Type B pancreatic cell (in vitro differentiated cells): ENCODE results near the gene LBX2. TPM values are rescaled to one million over a fixed set of nuclear protein-coding genes. Genes with fewer than 3 reads are reported as not detected.
A peak's percentile ranks its signal among the peaks of the same experiment; 100 is the strongest.

Experiments used
- DNase-seq: peaks from one replicate; pipeline ENCODE4 v3.0.0; 2021; ENCODE audit warnings: mixed read lengths; ENCODE audit not compliant: unreplicated experiment; ENCODE audit errors: extremely low spot score
- H3K27ac Mint-ChIP-seq: 2 replicates; pipeline ENCODE4 v1.8.0; 2021; ENCODE audit warnings: mild to moderate bottlenecking, mixed read lengths
- H3K27me3 Mint-ChIP-seq: 2 replicates; pipeline ENCODE4 v1.8.0; 2021; ENCODE audit warnings: mixed read lengths
- H3K36me3 Mint-ChIP-seq: 2 replicates; pipeline ENCODE4 v1.8.0; 2021; ENCODE audit warnings: mixed read lengths
- H3K4me1 Mint-ChIP-seq: one replicate; pipeline ENCODE4 v1.8.0; 2021; ENCODE audit warnings: mixed read lengths; ENCODE audit not compliant: unreplicated experiment
- H3K4me3 Mint-ChIP-seq: 2 replicates; pipeline ENCODE4 v1.8.0; 2021; ENCODE audit warnings: mild to moderate bottlenecking, mixed read lengths
- H3K9me3 Mint-ChIP-seq: 2 replicates; pipeline ENCODE4 v1.8.0; 2021; ENCODE audit warnings: mixed read lengths
- total RNA-seq: library from RNA; stranded (reverse); gene quantifications from 2 replicates; pipeline ENCODE4 v1.2.1, GENCODE V29; 2021; ENCODE audit warnings: low replicate concordance
- TF ChIP-seq, protein P1 (sequence below): fragments of 200-600 bp; sonication (generic); conservative IDR thresholded peaks from 2 replicates; pipeline ENCODE4 v1.5.0; 2021; ENCODE audit warnings: antibody characterized with exemption, mild to moderate bottlenecking

The LBX2 gene
- total RNA-seq, 1 donor from 2014 or later = 2.8 TPM

DNA sequence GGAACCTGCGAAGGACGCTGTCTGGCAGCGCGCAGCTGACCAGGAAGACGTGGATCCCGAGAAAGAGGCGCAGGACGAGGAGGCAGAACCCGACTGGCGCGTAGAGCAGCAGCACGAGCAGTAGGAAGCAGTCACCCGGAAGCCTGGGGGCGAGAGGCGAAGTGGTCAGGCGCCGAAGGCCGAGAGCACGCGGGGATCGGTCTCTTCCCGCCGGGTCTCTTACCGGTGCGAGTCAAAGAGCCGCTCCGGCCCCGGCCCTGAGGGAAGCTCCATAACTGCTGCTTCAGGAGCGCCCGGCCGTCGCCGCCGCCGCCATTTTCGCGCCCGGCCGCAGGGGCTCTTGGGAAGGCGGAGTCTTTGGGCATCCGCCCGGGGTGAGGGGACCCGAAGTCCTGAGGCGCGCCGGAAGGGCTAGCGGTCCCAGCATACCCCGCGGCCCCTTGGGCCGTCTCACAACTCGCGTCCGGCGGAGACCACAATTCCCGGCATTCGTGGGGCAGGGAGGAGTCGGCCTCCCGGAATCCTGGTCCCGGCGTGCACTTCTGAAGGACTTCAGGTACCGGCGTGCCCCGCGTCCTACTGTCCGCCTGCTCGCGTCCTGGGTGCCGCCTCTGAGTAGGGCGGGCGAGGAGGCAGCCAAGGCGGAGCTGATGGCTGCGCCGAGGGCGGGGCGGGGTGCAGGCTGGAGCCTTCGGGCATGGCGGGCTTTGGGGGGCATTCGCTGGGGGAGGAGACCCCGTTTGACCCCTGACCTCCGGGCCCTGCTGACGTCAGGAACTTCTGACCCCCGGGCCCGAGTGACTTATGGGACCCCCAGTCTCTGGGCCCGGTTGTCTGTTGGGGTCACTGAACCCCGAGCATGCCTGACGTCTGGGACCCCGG is 30.2 kb upstream of the LBX2 start, which contains the start of the genes AUP1 and HTRA2:
TSS of gene AUP1 (minus strand) at position 350 of the 882 bp plus-strand sequence. CDS start at position 273, 77 bp downstream.
TSS of gene HTRA2 (plus strand) at position 577 of the 882 bp plus-strand sequence. CDS start at position 651, 74 bp downstream.
- Mint-ChIP-seq H3K27ac (peak within 1 kb of the TSS; percentile 89), H3K4me1 (peaks cover 29% of the 10 kb centered on the region), H3K4me3 (peak within 1 kb of the TSS; percentile 98), H3K36me3 (peaks cover 17% of the 10 kb centered on the region), H3K9me3 (no peaks in the 10 kb centered on the region), H3K27me3 (no peaks in the 10 kb centered on the region)
- peak; percentile 98 for DNase-seq
- TF ChIP-seq, protein P1, sequence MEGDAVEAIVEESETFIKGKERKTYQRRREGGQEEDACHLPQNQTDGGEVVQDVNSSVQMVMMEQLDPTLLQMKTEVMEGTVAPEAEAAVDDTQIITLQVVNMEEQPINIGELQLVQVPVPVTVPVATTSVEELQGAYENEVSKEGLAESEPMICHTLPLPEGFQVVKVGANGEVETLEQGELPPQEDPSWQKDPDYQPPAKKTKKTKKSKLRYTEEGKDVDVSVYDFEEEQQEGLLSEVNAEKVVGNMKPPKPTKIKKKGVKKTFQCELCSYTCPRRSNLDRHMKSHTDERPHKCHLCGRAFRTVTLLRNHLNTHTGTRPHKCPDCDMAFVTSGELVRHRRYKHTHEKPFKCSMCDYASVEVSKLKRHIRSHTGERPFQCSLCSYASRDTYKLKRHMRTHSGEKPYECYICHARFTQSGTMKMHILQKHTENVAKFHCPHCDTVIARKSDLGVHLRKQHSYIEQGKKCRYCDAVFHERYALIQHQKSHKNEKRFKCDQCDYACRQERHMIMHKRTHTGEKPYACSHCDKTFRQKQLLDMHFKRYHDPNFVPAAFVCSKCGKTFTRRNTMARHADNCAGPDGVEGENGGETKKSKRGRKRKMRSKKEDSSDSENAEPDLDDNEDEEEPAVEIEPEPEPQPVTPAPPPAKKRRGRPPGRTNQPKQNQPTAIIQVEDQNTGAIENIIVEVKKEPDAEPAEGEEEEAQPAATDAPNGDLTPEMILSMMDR = no peak

DNA sequence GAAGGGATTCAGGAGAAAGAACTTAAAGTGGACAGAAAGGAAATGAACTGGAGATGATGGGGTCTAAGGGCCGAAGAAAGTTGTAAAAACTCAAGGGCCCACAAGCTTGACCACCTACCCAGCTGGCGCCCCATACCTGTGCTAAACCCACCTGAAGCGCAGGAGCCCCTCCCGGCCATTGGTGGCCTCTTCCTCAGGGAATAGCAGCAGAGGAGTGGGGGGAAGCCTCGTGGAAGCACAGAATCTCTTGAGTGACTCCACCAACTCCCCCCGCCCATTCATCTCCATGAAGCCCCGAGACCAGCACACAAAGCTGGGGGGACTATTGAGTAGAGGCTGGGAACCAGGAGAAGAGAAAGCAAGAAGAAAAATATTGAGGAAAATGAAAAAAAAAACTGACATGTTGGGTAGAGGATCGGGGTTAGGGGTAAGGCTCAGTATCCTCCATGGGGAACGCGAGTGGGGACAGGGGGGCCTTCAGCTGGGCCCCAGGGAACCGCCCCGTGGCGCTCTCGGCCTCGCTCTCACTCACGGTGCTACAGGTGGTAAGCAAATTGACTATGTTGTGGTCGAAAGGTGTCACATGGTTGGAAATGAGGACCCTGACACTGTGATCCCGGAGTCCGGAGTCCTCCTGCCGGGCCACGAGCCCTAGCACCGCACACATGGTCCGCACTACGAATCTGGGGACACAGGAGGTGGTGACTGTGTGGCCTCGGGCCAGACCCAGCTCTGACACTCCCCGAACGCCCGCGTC is 29.4 kb upstream of the LBX2 start:
- TF ChIP-seq, protein P1 = no peak
- Mint-ChIP-seq H3K27me3 (peaks cover 2% of the 10 kb centered on the region), H3K4me3 (peak overlapping the region; percentile 98), H3K36me3 (peaks cover 17% of the 10 kb centered on the region), H3K4me1 (peaks cover 29% of the 10 kb centered on the region), H3K27ac (peak overlapping the region; percentile 89), H3K9me3 (no peaks in the 10 kb centered on the region)
- no peak for DNase-seq

DNA sequence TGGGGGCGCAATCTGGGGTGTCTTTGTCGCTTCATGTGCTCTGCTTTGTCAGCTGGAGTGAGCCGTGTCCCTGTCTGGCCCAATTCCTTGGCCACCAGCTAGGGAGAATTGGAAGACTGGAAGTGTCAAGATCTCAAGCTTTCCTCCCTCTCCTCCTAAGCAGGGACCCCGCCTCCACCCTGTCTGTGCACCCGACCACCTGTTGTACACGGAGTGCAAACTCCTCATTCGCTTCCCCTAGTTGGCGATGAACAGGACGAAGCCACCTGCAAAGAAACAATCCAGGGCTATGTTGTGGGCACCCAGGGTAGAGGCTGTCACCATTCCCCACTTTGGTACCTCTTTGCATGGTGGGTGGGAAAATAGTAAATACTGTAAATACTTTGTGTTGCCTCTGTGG is 28.3 kb upstream of the LBX2 start:
- peaks cover 10% of the 10 kb centered on the region for H3K27me3 Mint-ChIP-seq
- no peaks in the 10 kb centered on the region for H3K9me3 Mint-ChIP-seq
- H3K4me3 Mint-ChIP-seq = peak overlapping the region; percentile 98
- H3K36me3 Mint-ChIP-seq = peaks cover 17% of the 10 kb centered on the region
- H3K27ac Mint-ChIP-seq = peak overlapping the region; percentile 55
- peaks cover 29% of the 10 kb centered on the region for H3K4me1 Mint-ChIP-seq
- no peak for DNase-seq
- TF ChIP-seq, protein P1 = no peak

DNA sequence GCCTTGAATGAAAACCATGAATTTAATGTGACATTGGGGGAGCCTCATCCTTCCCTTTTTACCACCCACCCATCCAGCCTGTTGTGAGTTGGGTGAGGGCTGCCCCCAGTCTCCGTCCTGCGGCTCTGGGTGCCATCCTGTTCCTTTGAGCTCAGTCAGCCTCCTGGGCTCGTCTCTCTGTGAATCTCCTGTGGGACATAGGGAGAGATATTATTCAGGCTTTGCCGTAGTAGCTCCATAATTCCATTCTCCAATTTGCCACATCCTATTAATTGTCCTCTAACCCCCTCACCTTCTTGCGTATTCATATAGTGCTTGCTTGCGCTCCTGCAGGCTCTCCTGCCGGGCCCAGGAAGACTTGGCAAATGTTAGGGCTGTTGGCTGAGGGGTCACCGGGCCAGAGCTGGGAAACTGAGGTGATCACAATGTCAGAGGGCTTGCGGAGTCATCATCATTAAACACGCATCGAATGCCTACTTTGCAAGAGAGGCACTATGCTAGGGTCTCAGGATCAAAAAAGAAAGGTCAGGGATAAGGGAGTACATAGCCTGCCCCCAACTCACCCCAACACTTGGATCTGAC is 27.3 kb upstream of the LBX2 start:
- H3K4me1 Mint-ChIP-seq = peaks cover 25% of the 10 kb centered on the region
- DNase-seq = no peak
- no peaks in the 10 kb centered on the region for H3K9me3 Mint-ChIP-seq
- TF ChIP-seq, protein P1 = no peak
- H3K27me3 Mint-ChIP-seq = peaks cover 20% of the 10 kb centered on the region
- H3K36me3 Mint-ChIP-seq = peaks cover 13% of the 10 kb centered on the region
- peak overlapping the region; percentile 75 for H3K27ac Mint-ChIP-seq
- H3K4me3 Mint-ChIP-seq = peak overlapping the region; percentile 83
